GM12878 (cell line): Measurements from ENCODE around the gene AAGAB. TPM values are rescaled to one million over a fixed set of nuclear protein-coding genes. Genes with fewer than 3 reads are reported as not detected.

Experiments used
- ATAC-seq: fragments of 200-7000 bp; cut with Tn5 transposase; 3 replicates; pipeline ENCODE4 v1.9.1; 2020; ENCODE audit warnings: mild to moderate bottlenecking, moderate library complexity
- BruUV-seq: library from RNA; stranded (reverse); fragments of 400-500 nt; replicated peaks from 2 replicates; lab custom pipeline; 2021; lab: Mats Ljungman, UMichigan
- CTCF ChIA-PET: fragments of 300-600 bp; sonication (Branson Sonifier 250); formaldehyde crosslinking; extraction: SDS; loops from one replicate; lab custom pipeline; 2021; ENCODE audit warnings: inconsistent platforms; lab: Yijun Ruan, JAX
- POLR2A ChIA-PET: fragments of 350-600 bp; formaldehyde crosslinking; extraction: SDS; loops from one replicate; lab custom pipeline; 2021; ENCODE audit warnings: inconsistent platforms; lab: Charles Lee
- RAD21 ChIA-PET: fragments of 300-600 bp; sonication (Branson Sonifier 250); formaldehyde crosslinking; loops from one replicate; lab custom pipeline; 2023; ENCODE audit warnings: antibody characterized with exemption; ENCODE audit not compliant: unreplicated experiment; lab: Charles Lee
- SMC1A ChIA-PET: fragments of 300-600 bp; sonication (Branson Sonifier 250); formaldehyde crosslinking; loops from one replicate; lab custom pipeline; 2023; ENCODE audit not compliant: unreplicated experiment, uncharacterized antibody; lab: Charles Lee
- DNase-seq: peaks from one replicate; pipeline ENCODE4 v3.0.0-alpha.2; 2011; ENCODE audit warnings: low read depth, low spot score
- FAIRE-seq: peaks from 3 replicates; lab custom pipeline; 2011; peaks lifted over from hg19 to GRCh38; lab: Jason Lieb, UNC
- H2AFZ ChIP-seq: 2 replicates; pipeline ENCODE4 v1.6.0; 2011; ENCODE audit warnings: low read depth, low read length, control low read depth; ENCODE audit not compliant: control insufficient read depth
- H3K27ac ChIP-seq: 2 replicates; pipeline ENCODE4 v1.5.1; 2011; ENCODE audit warnings: control low read depth; ENCODE audit not compliant: control insufficient read depth, insufficient read depth
- H3K27me3 ChIP-seq, 2 experiments: replicated peaks in 1 of 2; 2 replicates each; pipeline versions ENCODE4 v1.6.0 to v1.6.1; 2011; ENCODE audit warnings: low read length in 1 of 2; ENCODE audit not compliant: control insufficient read depth in 2 of 2, insufficient read depth in 2 of 2
- H3K36me3 ChIP-seq, 2 experiments: 2 replicates each; pipeline ENCODE4 v1.5.1; 2011; ENCODE audit warnings: low read length in 1 of 2; ENCODE audit not compliant: control insufficient read depth in 2 of 2, insufficient read depth in 2 of 2
- H3K4me1 ChIP-seq: 2 replicates; pipeline ENCODE4 v1.6.1; 2011; ENCODE audit warnings: mild to moderate bottlenecking, low read length, moderate library complexity, mixed read lengths; ENCODE audit not compliant: control insufficient read depth, insufficient read depth
- H3K4me2 ChIP-seq: 2 replicates; pipeline ENCODE4 v1.6.0; 2011; ENCODE audit warnings: control low read depth; ENCODE audit not compliant: control insufficient read depth, insufficient read depth
- H3K4me3 ChIP-seq: fragments of 200-600 bp; sonication (generic); 2 replicates; pipeline ENCODE4 v1.5.1; 2016
- H3K79me2 ChIP-seq: 2 replicates; pipeline ENCODE4 v1.6.0; 2011; ENCODE audit warnings: low read length; ENCODE audit not compliant: control insufficient read depth, insufficient read depth
- H3K9ac ChIP-seq: 2 replicates; pipeline ENCODE4 v1.8.0; 2011; ENCODE audit warnings: low read length, control low read depth, mixed read lengths; ENCODE audit not compliant: control insufficient read depth, insufficient read depth
- H3K9me3 ChIP-seq: replicated peaks from 3 replicates; pipeline ENCODE4 v1.5.1; 2011; ENCODE audit warnings: mild to moderate bottlenecking, low read length; ENCODE audit not compliant: control insufficient read depth, insufficient read depth
- H4K20me1 ChIP-seq: 2 replicates; pipeline ENCODE4 v1.6.0; 2011; ENCODE audit not compliant: control insufficient read depth, insufficient read depth
- CBX3 ChIP-seq: fragments of 200-600 bp; sonication (generic); IDR thresholded peaks from 2 replicates; pipeline ENCODE4 v1.6.1; 2016; ENCODE audit warnings: low read depth, borderline replicate concordance
- FOS ChIP-seq: IDR thresholded peaks from 3 replicates; pipeline ENCODE4 v1.6.1; 2011; ENCODE audit warnings: borderline replicate concordance; ENCODE audit not compliant: insufficient read length; ENCODE audit errors: extremely low read depth
- IKZF2 ChIP-seq, 2 experiments: fragments of 450-650 bp; IDR thresholded peaks; 2 replicates each; pipeline ENCODE4 v1.6.1; 2017; ENCODE audit warnings: mild to moderate bottlenecking in 2 of 2, moderate library complexity in 2 of 2
- NFXL1 ChIP-seq: fragments of 450-650 bp; IDR thresholded peaks from 2 replicates; pipeline ENCODE4 v1.6.1; 2017; ENCODE audit warnings: antibody characterized with exemption, mild to moderate bottlenecking, borderline replicate concordance
- PBX3 ChIP-seq: IDR thresholded peaks from 2 replicates; pipeline ENCODE4 v1.6.1; 2011; ENCODE audit warnings: mild to moderate bottlenecking, low read depth, low read length, moderate library complexity; ENCODE audit not compliant: insufficient replicate concordance
- PML ChIP-seq: IDR thresholded peaks from 2 replicates; pipeline ENCODE4 v1.6.1; 2012; ENCODE audit warnings: low read length, inconsistent platforms
- POU2F2 ChIP-seq: IDR thresholded peaks from 3 replicates; pipeline ENCODE4 v1.6.1; 2011; ENCODE audit warnings: low read depth, mild to moderate bottlenecking, low read length, borderline replicate concordance
- SIN3A ChIP-seq: IDR thresholded peaks from 2 replicates; pipeline ENCODE4 v1.6.1; 2012; ENCODE audit warnings: low read depth, low read length, improper control_type of control experiment
- SMAD1 ChIP-seq: fragments of 450-650 bp; IDR thresholded peaks from 2 replicates; pipeline ENCODE4 v1.6.1; 2018; ENCODE audit warnings: mild to moderate bottlenecking, low read depth; ENCODE audit not compliant: partially characterized antibody
- SMC3 ChIP-seq: IDR thresholded peaks from 2 replicates; pipeline ENCODE4 v1.6.1; 2011; ENCODE audit warnings: low read length, improper control_type of control experiment, borderline replicate concordance
- USF1 ChIP-seq: IDR thresholded peaks from 2 replicates; pipeline ENCODE4 v1.6.1; 2011; ENCODE audit warnings: borderline replicate concordance, low read depth, mild to moderate bottlenecking, moderate library complexity, mixed read lengths, low read length; ENCODE audit not compliant: insufficient read depth; ENCODE audit errors: extremely low read length
- ZNF687 ChIP-seq: fragments of 450-650 bp; IDR thresholded peaks from 2 replicates; pipeline ENCODE4 v1.6.1; 2017; ENCODE audit warnings: mild to moderate bottlenecking, moderate library complexity
- WGBS: methylation state at CpG from one replicate; pipeline ENCODE4 v1.1.6; 2016; ENCODE audit warnings: low lambda C conversion rate; ENCODE audit not compliant: insufficient replicate concordance, insufficient coverage; ENCODE audit errors: missing lambda C conversion rate; 5-methylcytosine and 5-hydroxymethylcytosine counted together
- in situ Hi-C: fragments of 300-500 bp; cut with MboI; formaldehyde crosslinking; loops from 9 replicates; pipeline ENCODE4 v1.14.3; 2018; ENCODE audit warnings: mixed read lengths
- intact Hi-C: fragments of 100-400 bp; cut with micrococcal nuclease; formaldehyde crosslinking; loops from one replicate; pipeline ENCODE4 v1.14.2; 2022; ENCODE audit not compliant: unreplicated experiment
- polyA plus RNA-seq, 11 experiments: library from polyadenylated mRNA; depleted of rRNA in 4 of 11; unstranded in 6 of 11; stranded (reverse) in 5 of 11; fragments of >200 nt; fragmentation: Nextera tagmentation in 4 of 11; fragmentation: Illumina TruSeq in 1 of 11; extraction: Ambion mirVana in 4 of 11; extraction: Trizol in 1 of 11; gene quantifications; 1 replicate in 1 of 11; 2 replicates in 10 of 11; pipeline versions ENCODE4 v1.2.1 to v1.2.3, GENCODE V29; 2011 to 2016; ENCODE audit warnings: inconsistent platforms in 2 of 11, missing spikeins in 2 of 11, low read depth in 1 of 11
- total RNA-seq, 4 experiments: library from RNA; depleted of rRNA in 3 of 4; stranded (reverse); fragments of >200 nt in 3 of 4; fragmentation: Illumina TruSeq in 1 of 4; extraction: Trizol in 1 of 4; gene quantifications; 2 replicates each; pipeline versions ENCODE4 v1.2.1 to v1.2.3, GENCODE V29; 2013 to 2021
- TF ChIP-seq, protein P1 (sequence below): fragments of 450-650 bp; IDR thresholded peaks from 2 replicates; pipeline ENCODE4 v1.6.1; 2018; ENCODE audit warnings: mild to moderate bottlenecking, low read depth, moderate library complexity; ENCODE audit not compliant: partially characterized antibody

The AAGAB gene
- total and polyA plus RNA-seq, 10 of the 15 experiments (the other 5 are each of a cell fraction or from before 2014, with no cell fraction given), result 11.4 to 62.3 (median 38.0) TPM

- BruUV-seq, result no TSS peak
- Histone ChIP-seq H3K27me3 (no peaks in the 10 kb centered on the region), H3K27ac (peak overlapping the region; percentile 27), H2AFZ (no peak overlapping the region), H3K9ac (no peak overlapping the region), H3K9me3 (no peaks in the 10 kb centered on the region), H4K20me1 (no peaks in the 10 kb centered on the region), H3K4me3 (no peak overlapping the region), H3K36me3 (peaks cover 29 to 33% of the 10 kb centered on the region in 2 experiments), H3K4me1 (peaks cover 21% of the 10 kb centered on the region), H3K4me2 (no peak overlapping the region; the same call in 1 of the 2 replicates), H3K79me2 (no peaks in the 10 kb centered on the region)
- DNase-seq (no peak), ATAC-seq (peak; percentile 38), FAIRE-seq (peak; percentile 62)
- ChIA-PET SMC1A (interaction anchor here (0.6 to 1.8 kb wide), 8 partner anchors 35 to 152 kb away, joined by 3 to 5 read pairs (median 3); no protein-coding TSS in a partner anchor), CTCF (interaction anchor here (0.9 kb wide), 1 partner anchor 72 kb away, joined by 3 read pairs; no protein-coding TSS in a partner anchor), RAD21 (interaction anchor here (1.3 kb wide), 2 partner anchors 54 to 74 kb away, joined by 4 to 5 read pairs; no protein-coding TSS in a partner anchor), POLR2A (interaction anchor here (1.3 to 1.8 kb wide), 2 partner anchors 41 to 74 kb away, joined by 4 to 6 read pairs; no protein-coding TSS in a partner anchor)
- intact Hi-C loops, result no loop called here
- in situ Hi-C loops, result no loop called here
- WGBS, result 33% methylated on average over 9 of the region's 9 CpGs
- TF ChIP-seq SMAD1 (no peak), CBX3 (no peak), FOS (no peak), NFXL1 (no peak), IKZF2 (IDR thresholded peaks at IDR 0.05) (0 out of 4 replicates have a peak, but pooled peaks of 1 of the 2 experiments have one; percentile 27), ZNF687 (no peak), SIN3A (no peak), SMC3 (no peak), PBX3 (no peak), POU2F2 (no peak), PML (no peak), USF1 (no peak)
- TF ChIP-seq, protein P1, sequence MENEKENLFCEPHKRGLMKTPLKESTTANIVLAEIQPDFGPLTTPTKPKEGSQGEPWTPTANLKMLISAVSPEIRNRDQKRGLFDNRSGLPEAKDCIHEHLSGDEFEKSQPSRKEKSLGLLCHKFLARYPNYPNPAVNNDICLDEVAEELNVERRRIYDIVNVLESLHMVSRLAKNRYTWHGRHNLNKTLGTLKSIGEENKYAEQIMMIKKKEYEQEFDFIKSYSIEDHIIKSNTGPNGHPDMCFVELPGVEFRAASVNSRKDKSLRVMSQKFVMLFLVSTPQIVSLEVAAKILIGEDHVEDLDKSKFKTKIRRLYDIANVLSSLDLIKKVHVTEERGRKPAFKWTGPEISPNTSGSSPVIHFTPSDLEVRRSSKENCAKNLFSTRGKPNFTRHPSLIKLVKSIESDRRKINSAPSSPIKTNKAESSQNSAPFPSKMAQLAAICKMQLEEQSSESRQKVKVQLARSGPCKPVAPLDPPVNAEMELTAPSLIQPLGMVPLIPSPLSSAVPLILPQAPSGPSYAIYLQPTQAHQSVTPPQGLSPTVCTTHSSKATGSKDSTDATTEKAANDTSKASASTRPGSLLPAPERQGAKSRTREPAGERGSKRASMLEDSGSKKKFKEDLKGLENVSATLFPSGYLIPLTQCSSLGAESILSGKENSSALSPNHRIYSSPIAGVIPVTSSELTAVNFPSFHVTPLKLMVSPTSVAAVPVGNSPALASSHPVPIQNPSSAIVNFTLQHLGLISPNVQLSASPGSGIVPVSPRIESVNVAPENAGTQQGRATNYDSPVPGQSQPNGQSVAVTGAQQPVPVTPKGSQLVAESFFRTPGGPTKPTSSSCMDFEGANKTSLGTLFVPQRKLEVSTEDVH, result no peak
These were observed 79.4 kb downstream of the AAGAB start for GRCh38 chr15:67174864-67175573.
